ENCODE data around the gene NT5C3B.

Gene NT5C3B

DNA sequence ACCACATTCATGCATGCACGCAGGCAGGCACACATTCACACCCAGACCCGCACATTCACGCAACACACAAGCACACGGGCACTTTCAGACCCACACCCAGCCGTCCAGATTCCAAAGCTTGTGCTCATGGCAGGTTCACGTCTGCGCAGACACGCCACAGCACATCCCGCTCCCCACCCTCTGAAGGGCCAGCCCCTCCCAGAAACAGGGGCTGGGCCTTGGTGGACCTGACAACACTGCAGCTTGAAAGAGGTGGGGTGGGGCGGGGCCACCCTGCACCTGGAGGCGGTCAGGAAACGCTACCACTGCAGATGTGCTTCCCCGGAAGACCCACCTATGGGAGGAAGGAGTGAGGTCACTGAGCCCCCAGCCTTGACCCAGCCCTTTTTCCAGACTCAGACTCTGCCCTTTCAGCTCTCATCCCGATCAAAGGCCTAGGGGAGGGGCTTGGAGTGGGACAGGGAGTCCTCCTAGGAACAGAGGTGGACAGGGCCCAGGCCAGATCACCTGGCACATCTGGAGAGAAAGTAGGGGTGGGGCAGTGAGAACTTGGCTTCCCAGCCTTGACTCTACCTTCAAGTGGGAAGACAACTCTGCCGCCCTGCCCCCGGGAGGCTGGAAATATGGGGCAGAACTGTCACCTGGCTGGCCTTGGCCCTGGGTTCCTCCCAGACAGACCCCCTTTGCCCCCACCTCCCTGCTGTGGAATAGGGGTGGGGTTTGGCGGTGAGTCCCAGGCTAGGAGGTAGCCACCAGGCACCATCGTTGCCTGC, 35.2 kb downstream of the NT5C3B start:
- Histone ChIP-seq H3K9me2 (replicated peaks; ENCODE audit: insufficient read depth, low read length) (no peaks in the 10 kb centered on the region), H3K27ac (ENCODE audit: low read depth, low read length) (no peak overlapping the region), H3K27me3 (ENCODE audit: low read length) (no peaks in the 10 kb centered on the region), H3K79me2 (ENCODE audit: insufficient read depth, low read length) (no peaks in the 10 kb centered on the region), H3F3A (ENCODE audit: insufficient read depth) (no peaks in the 10 kb centered on the region), H3K9me3 (ENCODE audit: insufficient read depth, low read length) (no peaks in the 10 kb centered on the region), H2AFZ (ENCODE audit: low read depth, low read length, severe bottlenecking) (no peak overlapping the region), H3K9ac (ENCODE audit: low read length) (no peak overlapping the region), H3K4me3 (ENCODE audit: insufficient read depth, low read length, poor library complexity, severe bottlenecking) (no peak overlapping the region), H3K4me2 (ENCODE audit: low read depth, low read length, poor library complexity, severe bottlenecking) (no peak overlapping the region), H4K20me1 (ENCODE audit: low read depth, low read length) (no peaks in the 10 kb centered on the region), H3K36me3 (ENCODE audit: low read length) (no peaks in the 10 kb centered on the region)
- TF ChIP-seq, protein P1, sequence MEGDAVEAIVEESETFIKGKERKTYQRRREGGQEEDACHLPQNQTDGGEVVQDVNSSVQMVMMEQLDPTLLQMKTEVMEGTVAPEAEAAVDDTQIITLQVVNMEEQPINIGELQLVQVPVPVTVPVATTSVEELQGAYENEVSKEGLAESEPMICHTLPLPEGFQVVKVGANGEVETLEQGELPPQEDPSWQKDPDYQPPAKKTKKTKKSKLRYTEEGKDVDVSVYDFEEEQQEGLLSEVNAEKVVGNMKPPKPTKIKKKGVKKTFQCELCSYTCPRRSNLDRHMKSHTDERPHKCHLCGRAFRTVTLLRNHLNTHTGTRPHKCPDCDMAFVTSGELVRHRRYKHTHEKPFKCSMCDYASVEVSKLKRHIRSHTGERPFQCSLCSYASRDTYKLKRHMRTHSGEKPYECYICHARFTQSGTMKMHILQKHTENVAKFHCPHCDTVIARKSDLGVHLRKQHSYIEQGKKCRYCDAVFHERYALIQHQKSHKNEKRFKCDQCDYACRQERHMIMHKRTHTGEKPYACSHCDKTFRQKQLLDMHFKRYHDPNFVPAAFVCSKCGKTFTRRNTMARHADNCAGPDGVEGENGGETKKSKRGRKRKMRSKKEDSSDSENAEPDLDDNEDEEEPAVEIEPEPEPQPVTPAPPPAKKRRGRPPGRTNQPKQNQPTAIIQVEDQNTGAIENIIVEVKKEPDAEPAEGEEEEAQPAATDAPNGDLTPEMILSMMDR (IDR thresholded peaks at IDR 0.05; ENCODE audit: insufficient read depth, low read length, poor library complexity, severe bottlenecking), result no peak
- TF ChIP-seq EZH2phosphoT487 (conservative IDR thresholded peaks at IDR 0.05; ENCODE audit: low read length), result no peak

DNA sequence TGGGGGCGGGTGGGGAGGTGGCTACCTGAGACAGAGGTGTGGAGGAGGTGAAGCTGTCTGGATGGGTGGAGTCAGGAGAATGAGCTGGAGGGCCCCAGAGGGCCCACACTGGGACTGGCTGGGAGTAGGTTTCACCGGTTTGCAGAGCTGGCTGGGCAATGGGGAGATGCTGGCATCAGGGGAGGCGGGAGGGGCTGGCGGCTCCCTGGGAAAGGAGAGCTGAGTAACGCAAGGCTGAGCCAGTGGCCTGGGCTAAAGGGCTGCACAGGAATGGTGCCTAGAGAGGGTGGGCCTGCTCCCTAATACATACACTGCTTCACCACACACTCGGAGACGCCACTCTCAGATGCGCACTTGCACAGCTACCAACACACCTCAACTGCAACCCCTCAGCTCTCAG, 36.7 kb downstream of the NT5C3B start:
- H3K27ac ChIP-seq (ENCODE audit: low read depth, low read length), result no peak overlapping the region
- H3K9ac ChIP-seq (ENCODE audit: low read length), result no peak overlapping the region
- no peaks in the 10 kb centered on the region for H3K9me2 ChIP-seq (replicated peaks; ENCODE audit: insufficient read depth, low read length)
- no peaks in the 10 kb centered on the region for H4K20me1 ChIP-seq (ENCODE audit: low read depth, low read length)
- TF ChIP-seq, protein P1 (IDR thresholded peaks at IDR 0.05; ENCODE audit: insufficient read depth, low read length, poor library complexity, severe bottlenecking), result no peak
- TF ChIP-seq EZH2phosphoT487 (conservative IDR thresholded peaks at IDR 0.05; ENCODE audit: low read length), result no peak
- H3K27me3 ChIP-seq (ENCODE audit: low read length), result no peaks in the 10 kb centered on the region
- H3K79me2 ChIP-seq (ENCODE audit: insufficient read depth, low read length), result no peaks in the 10 kb centered on the region
- H3K9me3 ChIP-seq (ENCODE audit: insufficient read depth, low read length), result no peaks in the 10 kb centered on the region
- H3K4me2 ChIP-seq (ENCODE audit: low read depth, low read length, poor library complexity, severe bottlenecking), result no peak overlapping the region
- no peak overlapping the region for H3K4me3 ChIP-seq (ENCODE audit: insufficient read depth, low read length, poor library complexity, severe bottlenecking)
- H3K36me3 ChIP-seq (ENCODE audit: low read length), result no peaks in the 10 kb centered on the region
- H3F3A ChIP-seq (ENCODE audit: insufficient read depth), result no peaks in the 10 kb centered on the region
- H2AFZ ChIP-seq (ENCODE audit: low read depth, low read length, severe bottlenecking), result no peak overlapping the region

GRCh38 chr17:41797377-41797776, 38.7 kb downstream of the NT5C3B start:
- H3K9ac ChIP-seq (ENCODE audit: low read length), result no peak overlapping the region
- H3K79me2 ChIP-seq (ENCODE audit: insufficient read depth, low read length), result no peaks in the 10 kb centered on the region
- H3K9me3 ChIP-seq (ENCODE audit: insufficient read depth, low read length), result no peaks in the 10 kb centered on the region
- no peak overlapping the region for H3K4me3 ChIP-seq (ENCODE audit: insufficient read depth, low read length, poor library complexity, severe bottlenecking)
- H3K9me2 ChIP-seq (replicated peaks; ENCODE audit: insufficient read depth, low read length), result no peaks in the 10 kb centered on the region
- H4K20me1 ChIP-seq (ENCODE audit: low read depth, low read length), result no peaks in the 10 kb centered on the region
- no peak overlapping the region for H2AFZ ChIP-seq (ENCODE audit: low read depth, low read length, severe bottlenecking)
- H3F3A ChIP-seq (ENCODE audit: insufficient read depth), result no peaks in the 10 kb centered on the region
- TF ChIP-seq, protein P1 (IDR thresholded peaks at IDR 0.05; ENCODE audit: insufficient read depth, low read length, poor library complexity, severe bottlenecking), result no peak
- TF ChIP-seq EZH2phosphoT487 (conservative IDR thresholded peaks at IDR 0.05; ENCODE audit: low read length), result no peak
- no peak overlapping the region for H3K4me2 ChIP-seq (ENCODE audit: low read depth, low read length, poor library complexity, severe bottlenecking)
- no peaks in the 10 kb centered on the region for H3K27me3 ChIP-seq (ENCODE audit: low read length)
- no peaks in the 10 kb centered on the region for H3K36me3 ChIP-seq (ENCODE audit: low read length)
- H3K27ac ChIP-seq (ENCODE audit: low read depth, low read length), result no peak overlapping the region
